ENCODE data around the gene GRPEL1.

Gene GRPEL1

DNA sequence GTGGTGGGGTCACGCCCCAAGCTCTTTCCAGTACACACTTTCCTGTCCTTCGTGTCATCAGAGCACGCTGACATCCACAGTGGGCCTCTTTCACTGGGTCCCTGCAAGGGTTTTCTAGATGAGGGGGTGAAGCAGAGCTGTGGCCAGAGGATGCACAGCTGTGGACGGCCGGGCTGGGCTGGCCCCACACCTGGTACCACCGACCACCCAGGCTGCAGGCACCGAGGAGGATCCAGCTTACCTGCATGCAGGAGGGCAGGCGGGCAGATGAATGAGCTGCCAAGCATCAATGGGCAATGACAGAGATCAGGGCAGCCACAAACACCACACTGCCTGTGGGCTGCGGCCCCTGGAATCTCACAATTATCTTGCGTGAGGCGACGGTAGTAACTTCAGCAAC lies 9.5 kb upstream of the GRPEL1 start:
- TF ChIP-seq, protein P1, sequence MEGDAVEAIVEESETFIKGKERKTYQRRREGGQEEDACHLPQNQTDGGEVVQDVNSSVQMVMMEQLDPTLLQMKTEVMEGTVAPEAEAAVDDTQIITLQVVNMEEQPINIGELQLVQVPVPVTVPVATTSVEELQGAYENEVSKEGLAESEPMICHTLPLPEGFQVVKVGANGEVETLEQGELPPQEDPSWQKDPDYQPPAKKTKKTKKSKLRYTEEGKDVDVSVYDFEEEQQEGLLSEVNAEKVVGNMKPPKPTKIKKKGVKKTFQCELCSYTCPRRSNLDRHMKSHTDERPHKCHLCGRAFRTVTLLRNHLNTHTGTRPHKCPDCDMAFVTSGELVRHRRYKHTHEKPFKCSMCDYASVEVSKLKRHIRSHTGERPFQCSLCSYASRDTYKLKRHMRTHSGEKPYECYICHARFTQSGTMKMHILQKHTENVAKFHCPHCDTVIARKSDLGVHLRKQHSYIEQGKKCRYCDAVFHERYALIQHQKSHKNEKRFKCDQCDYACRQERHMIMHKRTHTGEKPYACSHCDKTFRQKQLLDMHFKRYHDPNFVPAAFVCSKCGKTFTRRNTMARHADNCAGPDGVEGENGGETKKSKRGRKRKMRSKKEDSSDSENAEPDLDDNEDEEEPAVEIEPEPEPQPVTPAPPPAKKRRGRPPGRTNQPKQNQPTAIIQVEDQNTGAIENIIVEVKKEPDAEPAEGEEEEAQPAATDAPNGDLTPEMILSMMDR (IDR thresholded peaks at IDR 0.05; ENCODE audit: low read depth, low read length), result no peak

DNA sequence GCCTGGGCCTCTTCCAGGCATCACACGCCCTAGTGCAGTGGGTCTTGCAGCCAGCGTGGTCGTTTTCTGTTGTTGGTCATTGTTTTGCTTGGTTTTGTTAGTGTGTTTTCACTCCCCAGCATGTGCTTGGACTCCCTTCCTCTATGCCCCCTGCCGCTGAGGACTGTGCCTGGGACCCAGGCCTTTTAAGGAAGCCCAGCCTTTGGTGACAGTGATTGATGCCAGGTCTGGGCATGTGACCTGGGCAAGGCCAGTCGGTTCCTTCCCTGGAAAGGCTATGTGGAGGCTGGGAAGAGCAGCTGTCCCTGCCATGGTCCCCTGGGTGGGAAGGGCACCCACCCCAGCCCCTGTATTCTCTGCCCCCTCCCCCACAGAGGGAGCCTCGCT lies 8.8 kb upstream of the GRPEL1 start:
- DNase-seq (ENCODE audit: extremely low read depth, low read depth), result no peak
- TF ChIP-seq, protein P1 (IDR thresholded peaks at IDR 0.05; ENCODE audit: low read depth, low read length), result no peak

More for the DNA sequence above, 9.5 kb upstream of the GRPEL1 start:
- DNase-seq (ENCODE audit: extremely low read depth, low read depth), result no peak

DNA sequence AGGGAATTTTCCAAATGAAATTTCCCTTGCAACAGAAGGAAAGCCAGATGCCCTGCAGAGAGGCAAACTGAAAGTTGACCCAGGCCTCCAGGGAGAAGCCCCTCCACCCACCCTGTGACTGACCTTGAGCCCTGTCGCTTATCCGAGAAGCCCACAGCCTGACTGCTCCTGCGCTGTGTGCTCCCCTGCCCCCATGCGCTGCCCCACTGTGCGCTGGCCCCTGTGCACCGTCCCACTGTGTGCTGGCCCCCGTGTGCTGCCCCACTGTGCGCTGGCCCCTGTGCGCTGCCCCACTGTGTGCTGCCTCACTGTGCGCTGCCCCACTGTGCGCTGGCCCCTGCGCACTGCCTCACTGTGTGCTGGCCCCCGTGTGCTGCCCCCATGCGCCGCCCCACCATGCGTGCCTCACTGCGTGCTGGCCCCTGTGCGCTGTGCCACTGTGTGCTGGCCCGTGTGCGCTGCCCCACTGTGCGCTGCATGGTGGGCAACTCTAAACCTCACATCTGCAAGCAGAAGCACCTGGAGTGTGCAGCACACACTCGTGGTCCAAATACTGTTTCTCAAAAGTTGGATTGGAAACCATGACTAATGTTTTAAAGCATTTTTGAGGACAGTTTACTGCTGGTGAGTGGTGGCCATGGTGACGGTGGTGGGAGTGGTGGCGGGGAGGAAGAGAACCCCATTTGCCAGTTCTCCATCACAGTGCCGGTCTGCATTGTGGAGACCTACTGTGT lies 8.3 kb upstream of the GRPEL1 start:
- DNase-seq (ENCODE audit: extremely low read depth, low read depth), result no peak
- TF ChIP-seq, protein P1 (IDR thresholded peaks at IDR 0.05; ENCODE audit: low read depth, low read length), result no peak

DNA sequence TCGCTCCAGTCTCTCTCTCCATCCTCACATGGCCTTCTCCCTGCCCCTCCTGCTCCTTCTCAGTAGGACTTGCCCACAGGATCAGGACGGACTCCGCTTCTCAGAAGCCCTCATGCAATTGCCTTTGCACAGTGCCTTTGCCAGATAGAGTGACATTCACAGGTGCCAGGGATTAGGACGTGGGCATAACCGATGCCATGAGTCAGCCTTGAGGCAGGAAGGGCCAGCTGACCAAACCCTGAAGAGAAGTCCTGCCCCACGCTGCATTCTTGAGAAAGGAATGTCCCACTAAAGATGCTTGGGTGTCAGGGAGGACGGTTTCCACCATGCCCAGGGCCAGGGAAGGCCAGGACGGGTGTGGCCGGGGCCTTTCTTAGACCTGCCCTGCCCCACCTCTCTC lies 6.6 kb upstream of the GRPEL1 start:
- no peak for DNase-seq (ENCODE audit: extremely low read depth, low read depth)
- TF ChIP-seq, protein P1 (IDR thresholded peaks at IDR 0.05; ENCODE audit: low read depth, low read length), result no peak

DNA sequence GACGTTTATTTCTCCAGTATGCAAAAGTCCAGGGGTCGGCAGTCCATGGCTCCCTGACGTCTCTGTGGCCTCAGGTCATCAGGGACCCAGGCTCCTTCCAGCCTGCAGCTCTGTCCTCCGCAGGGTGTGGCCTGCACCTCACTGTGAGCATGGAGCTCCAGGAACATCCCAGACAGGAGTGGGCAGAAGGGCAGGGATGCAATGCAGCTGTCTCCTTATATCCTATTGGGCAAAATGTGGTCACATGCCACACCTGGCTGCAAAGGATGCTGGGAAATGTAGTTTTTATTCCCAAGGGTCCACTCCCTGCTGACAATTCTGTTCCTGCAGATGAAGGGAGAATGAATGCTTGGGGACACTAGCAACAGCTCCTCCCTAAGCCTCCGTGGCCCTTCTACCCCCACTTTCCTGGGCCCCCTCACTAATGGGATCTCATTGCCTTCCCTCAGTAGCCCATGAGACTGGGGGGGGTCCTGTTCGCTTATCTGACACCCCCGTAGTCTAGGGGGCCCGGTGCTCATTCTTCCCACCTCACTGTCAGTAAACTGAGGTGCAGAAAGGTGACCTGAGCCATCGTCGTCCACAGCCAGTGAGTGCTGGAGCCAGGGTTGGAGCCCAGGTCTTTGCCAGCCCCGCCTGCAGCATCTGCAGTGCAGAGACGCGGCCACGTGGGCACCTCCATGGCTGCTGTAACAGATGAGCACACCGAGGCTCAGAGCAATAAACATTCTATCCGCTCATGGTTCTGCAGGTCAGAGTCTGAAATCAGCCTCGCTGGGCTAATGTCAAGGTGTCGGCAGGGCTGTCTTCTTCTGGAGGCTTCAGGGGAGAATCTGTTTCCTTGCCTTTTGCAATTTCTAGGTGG lies 5.9 kb upstream of the GRPEL1 start:
- TF ChIP-seq, protein P1 (IDR thresholded peaks at IDR 0.05; ENCODE audit: low read depth, low read length), result no peak
- DNase-seq (ENCODE audit: extremely low read depth, low read depth), result no peak

DNA sequence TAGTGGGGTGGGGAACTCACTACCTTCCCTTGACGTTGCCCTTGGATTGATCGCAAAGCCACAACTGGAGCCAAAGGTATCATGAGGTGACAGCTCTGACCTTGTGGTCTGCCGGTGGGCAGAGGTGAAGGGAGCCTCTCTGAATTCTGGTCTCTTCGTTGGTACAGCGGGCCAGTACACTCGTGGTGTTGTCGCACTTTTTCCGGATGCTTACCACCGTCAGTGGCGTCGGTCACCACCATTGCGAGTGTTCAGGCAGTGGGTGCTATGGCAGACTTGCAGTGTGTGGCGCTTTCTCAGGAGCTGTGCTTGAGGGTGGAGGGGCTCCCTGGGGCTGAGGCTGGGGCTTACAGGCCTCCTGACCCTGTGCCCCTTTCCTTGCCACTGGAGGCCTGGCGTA lies 5.2 kb upstream of the GRPEL1 start:
- no peak for DNase-seq (ENCODE audit: extremely low read depth, low read depth)
- TF ChIP-seq, protein P1 (IDR thresholded peaks at IDR 0.05; ENCODE audit: low read depth, low read length), result no peak

Data from AG09319 (cell line).